Activated T-cell treated with anti-CD3 and anti-CD28 coated beads, Interleukin-2, amount 50 U/mL, for 48 hours (primary cell): Measurements from ENCODE around the gene DSTN.

Experiments
- DNase-seq, 2 experiments: peaks; one replicate each; pipeline ENCODE4 v3.0.0-alpha.2; 2020

DSTN gene

GRCh38 chr20:17638835-17639407, 69.0 kb downstream of the DSTN start:
- no peak for DNase-seq

- DNase-seq, result no peak
Measured at GRCh38 chr20:17640146-17640874, 70.4 kb downstream of the DSTN start.

- no peak for DNase-seq
Measured at GRCh38 chr20:17640875-17641378, 71.1 kb downstream of the DSTN start.

- DNase-seq, result no peak
Measured at GRCh38 chr20:17641520-17641964, 71.7 kb downstream of the DSTN start.

GRCh38 chr20:17641993-17642392, 72.1 kb downstream of the DSTN start:
- no peak for DNase-seq

GRCh38 chr20:17642404-17643269, 72.8 kb downstream of the DSTN start:
- DNase-seq, result no peak

- no peak for DNase-seq
Measured at GRCh38 chr20:17643531-17644188, 73.8 kb downstream of the DSTN start.

- DNase-seq, result no peak
Measured at GRCh38 chr20:17644451-17644850, 74.6 kb downstream of the DSTN start.

- no peak for DNase-seq
Measured at GRCh38 chr20:17645010-17645409, 75.1 kb downstream of the DSTN start.

GRCh38 chr20:17645546-17646208, 75.8 kb downstream of the DSTN start:
- no peak for DNase-seq

GRCh38 chr20:17646209-17646960, 76.5 kb downstream of the DSTN start:
- no peak for DNase-seq

GRCh38 chr20:17646961-17647301, 77.1 kb downstream of the DSTN start:
- no peak for DNase-seq

GRCh38 chr20:17647391-17648314, 77.8 kb downstream of the DSTN start:
- DNase-seq, result no peak

GRCh38 chr20:17648315-17648646, 78.4 kb downstream of the DSTN start:
- no peak for DNase-seq

GRCh38 chr20:17648791-17649730, 79.2 kb downstream of the DSTN start:
- DNase-seq, result peak in 1 of 2 experiments; percentile 51

- DNase-seq, result no peak
Measured at GRCh38 chr20:17650301-17651128, 80.6 kb downstream of the DSTN start.

- no peak for DNase-seq
Measured at GRCh38 chr20:17651129-17651759, 81.4 kb downstream of the DSTN start.

- DNase-seq, result no peak
Measured at GRCh38 chr20:17651760-17652388, 82.0 kb downstream of the DSTN start.
